KMS-11 (cell line): ENCODE results near the gene DENND4B.

ENCODE experiments used
- H2AFZ ChIP-seq: fragments of 200-600 bp; sonication (generic); 2 replicates; pipeline ENCODE4 v1.6.1; 2016; ENCODE audit warnings: antibody characterized with exemption, mixed run types, low read depth
- H3K27ac ChIP-seq: fragments of 200-600 bp; sonication (generic); 2 replicates; pipeline ENCODE4 v1.6.1; 2016; ENCODE audit warnings: mild to moderate bottlenecking, mixed run types
- H3K27me3 ChIP-seq: fragments of 200-600 bp; sonication (generic); 2 replicates; pipeline ENCODE4 v1.6.1; 2017; ENCODE audit warnings: mild to moderate bottlenecking, low read depth, mixed run types, moderate library complexity; ENCODE audit not compliant: insufficient read depth
- H3K36me3 ChIP-seq: fragments of 200-600 bp; sonication (generic); 2 replicates; pipeline ENCODE4 v1.6.1; 2017; ENCODE audit warnings: mild to moderate bottlenecking, mixed run types; ENCODE audit not compliant: insufficient read depth
- H3K4me1 ChIP-seq: fragments of 200-600 bp; sonication (generic); 2 replicates; pipeline ENCODE4 v1.6.1; 2016; ENCODE audit warnings: mild to moderate bottlenecking, low read depth, mixed run types; ENCODE audit not compliant: poor library complexity, severe bottlenecking
- H3K4me2 ChIP-seq: fragments of 200-600 bp; sonication (generic); 2 replicates; pipeline ENCODE4 v1.7.0; 2016; ENCODE audit warnings: mild to moderate bottlenecking, mixed run types
- H3K4me3 ChIP-seq: fragments of 200-600 bp; sonication (generic); IDR thresholded peaks from 2 replicates; pipeline ENCODE4 v1.6.1; 2017; ENCODE audit warnings: low read depth, low read length, mixed read lengths; ENCODE audit not compliant: insufficient read depth
- H3K79me2 ChIP-seq: fragments of 200-600 bp; sonication (generic); 2 replicates; pipeline ENCODE4 v1.6.1; 2016; ENCODE audit warnings: low read depth, mixed run types; ENCODE audit not compliant: insufficient read depth
- H3K9ac ChIP-seq: fragments of 200-600 bp; sonication (generic); 2 replicates; pipeline ENCODE4 v1.6.1; 2016; ENCODE audit warnings: mild to moderate bottlenecking, mixed run types
- H4K20me1 ChIP-seq: fragments of 200-600 bp; sonication (generic); 2 replicates; pipeline ENCODE4 v1.6.1; 2016; ENCODE audit warnings: mild to moderate bottlenecking, mixed run types; ENCODE audit not compliant: insufficient read depth
- CTCF ChIP-seq: fragments of 200-600 bp; sonication (generic); conservative IDR thresholded peaks from 2 replicates; pipeline ENCODE4 v1.6.1; 2017; ENCODE audit warnings: low read depth, mild to moderate bottlenecking, antibody characterized with exemption, low read length, moderate library complexity, mixed read lengths

Gene DENND4B

GRCh38 chr1:153942766-153943549, 3.6 kb downstream of the DENND4B start:
- Histone ChIP-seq H3K27ac (no peak overlapping the region), H3K27me3 (no peaks in the 10 kb centered on the region), H3K36me3 (no peaks in the 10 kb centered on the region), H3K4me1 (peaks cover 16% of the 10 kb centered on the region), H3K4me2 (no peak overlapping the region), H3K79me2 (peaks cover 21% of the 10 kb centered on the region; the same call in 1 of the 2 replicates), H3K4me3 (no peak overlapping the region), H3K9ac (no peak overlapping the region), H2AFZ (no peak overlapping the region), H4K20me1 (no peaks in the 10 kb centered on the region)
- no peak for TF ChIP-seq CTCF

GRCh38 chr1:153941826-153942725, 4.4 kb downstream of the DENND4B start:
- H3K27me3 ChIP-seq: no peaks in the 10 kb centered on the region
- H3K36me3 ChIP-seq: no peaks in the 10 kb centered on the region
- H2AFZ ChIP-seq: no peak overlapping the region
- TF ChIP-seq CTCF: no peak
- H3K27ac ChIP-seq: no peak overlapping the region
- H3K4me3 ChIP-seq: no peak overlapping the region
- peaks cover 21% of the 10 kb centered on the region; the same call in 1 of the 2 replicates for H3K79me2 ChIP-seq
- no peak overlapping the region for H3K9ac ChIP-seq
- H3K4me1 ChIP-seq: peaks cover 16% of the 10 kb centered on the region
- H4K20me1 ChIP-seq: no peaks in the 10 kb centered on the region
- no peak overlapping the region for H3K4me2 ChIP-seq

- Histone ChIP-seq H3K79me2 (peaks cover 19% of the 10 kb centered on the region; the same call in 1 of the 2 replicates), H3K9ac (no peak overlapping the region), H3K27me3 (no peaks in the 10 kb centered on the region), H4K20me1 (no peaks in the 10 kb centered on the region), H3K4me3 (no peak overlapping the region), H3K27ac (no peak overlapping the region), H3K4me1 (peaks cover 11% of the 10 kb centered on the region), H3K36me3 (no peaks in the 10 kb centered on the region), H2AFZ (no peak overlapping the region), H3K4me2 (no peak overlapping the region)
- no peak for TF ChIP-seq CTCF
Observed at GRCh38 chr1:153940756-153941155, 5.8 kb downstream of the DENND4B start.

- no peak overlapping the region for H3K27ac ChIP-seq
- H3K4me2 ChIP-seq: no peak overlapping the region
- no peak overlapping the region for H2AFZ ChIP-seq
- no peaks in the 10 kb centered on the region for H3K27me3 ChIP-seq
- no peaks in the 10 kb centered on the region for H4K20me1 ChIP-seq
- TF ChIP-seq CTCF: no peak
- H3K4me1 ChIP-seq: peaks cover 1% of the 10 kb centered on the region
- H3K4me3 ChIP-seq: no peak overlapping the region
- peaks cover 6% of the 10 kb centered on the region; the same call in 1 of the 2 replicates for H3K79me2 ChIP-seq
- H3K9ac ChIP-seq: no peak overlapping the region
- H3K36me3 ChIP-seq: no peaks in the 10 kb centered on the region
Observed at GRCh38 chr1:153939476-153939875, 7.0 kb downstream of the DENND4B start.
